ENCODE data around the gene CNNM2. TPM values are rescaled to one million over a fixed set of nuclear protein-coding genes. Genes with fewer than 3 reads are reported as not detected.
"Not testable (repeated sequence)": the region's sequence is repeated elsewhere in the genome, so short reads cannot be mapped to it uniquely, and the experiment has no call there.

Gene CNNM2
- total and polyA plus RNA-seq, 7 donors: 0.49 to 2.6 (median 1.3) TPM

DNA sequence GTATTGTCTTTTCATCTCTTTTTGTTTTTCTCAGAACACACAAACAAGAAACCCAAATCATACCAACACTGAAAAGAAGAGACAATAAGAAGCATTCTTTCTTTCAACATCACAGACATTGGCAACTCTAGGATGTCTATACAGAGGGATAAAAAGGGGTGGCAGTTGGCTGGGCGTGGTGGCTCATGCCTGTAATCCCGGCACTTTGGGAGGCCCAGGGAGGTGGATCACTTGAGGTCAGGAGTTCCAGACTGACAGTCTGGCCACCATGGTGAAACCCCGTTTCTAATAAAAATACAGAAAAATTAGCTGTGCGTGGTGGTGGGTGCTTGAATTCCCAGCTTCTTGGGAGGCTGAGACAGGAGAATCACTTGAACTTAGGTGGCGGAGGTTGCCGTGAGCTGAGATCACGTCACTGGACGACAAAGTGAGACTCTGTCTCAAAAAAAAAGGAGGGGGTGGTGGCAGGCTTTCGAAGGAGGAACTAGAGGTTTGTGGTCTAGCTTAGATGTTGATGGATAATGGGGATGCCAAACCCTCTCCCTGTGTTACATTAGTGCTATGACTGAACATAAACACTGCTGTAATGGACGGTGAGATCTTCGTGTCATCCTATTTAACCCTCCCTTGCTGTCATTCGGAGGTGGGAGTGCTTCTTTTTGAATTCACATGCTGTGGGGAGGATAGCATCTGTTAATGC is 9.4 kb downstream of the CNNM2 start:
- 92 to 93% (median 92%) methylated on average over 12 of the region's 12 CpGs for WGBS, 3 donors

DNA sequence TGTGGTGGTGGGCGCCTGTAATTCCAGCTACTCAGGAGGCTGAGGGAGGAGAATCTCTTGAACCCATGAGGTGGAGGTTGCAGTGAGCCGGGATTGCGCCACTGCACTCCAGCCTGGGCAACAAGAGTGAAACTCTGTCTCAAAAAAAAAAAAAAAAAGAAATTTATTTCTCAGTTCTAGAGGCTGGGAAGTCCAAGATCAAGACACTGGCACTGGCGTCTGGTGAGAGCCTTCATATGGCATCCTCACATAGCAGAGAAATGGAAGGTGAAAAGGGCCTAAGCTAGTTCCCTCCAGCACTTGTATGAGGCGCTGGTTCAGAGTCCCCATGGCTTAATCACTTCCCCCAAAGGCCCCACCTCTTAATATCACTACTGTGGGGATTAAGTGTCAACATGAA is 10.3 kb downstream of the CNNM2 start:
- DNase-seq; H3K27me3 ChIP-seq (ENCODE audit: insufficient read depth in 3 of 3, low read length in 2 of 3); intact Hi-C loops (cut with DNase I); ATAC-seq; H3K4me1 ChIP-seq; H3K4me3 ChIP-seq; H3K27ac ChIP-seq; H3K36me3 ChIP-seq (ENCODE audit: insufficient read depth in 1 of 2, low read depth in 1 of 2); H3K9me3 ChIP-seq: not testable (repeated sequence)
- WGBS, 3 donors: 96 to 98% (median 97%) methylated on average over 5 of the region's 5 CpGs

More for the DNA sequence above, 9.4 kb downstream of the CNNM2 start:
- Histone ChIP-seq H3K27me3 (ENCODE audit: insufficient read depth in 3 of 3, low read length in 2 of 3) (no peaks in the 10 kb centered on the region), H3K9me3 (no peaks in the 10 kb centered on the region), H3K4me3 (no peak overlapping the region), H3K4me1 (no peaks in the 10 kb centered on the region), H3K27ac (no peak overlapping the region), H3K36me3 (ENCODE audit: insufficient read depth in 1 of 2, low read depth in 1 of 2) (peaks cover 0 to 2% of the 10 kb centered on the region in 2 donors)
- no peak for ATAC-seq
- intact Hi-C loops (cut with DNase I): no loop called here
- no peak for DNase-seq
- TF ChIP-seq, protein P1, sequence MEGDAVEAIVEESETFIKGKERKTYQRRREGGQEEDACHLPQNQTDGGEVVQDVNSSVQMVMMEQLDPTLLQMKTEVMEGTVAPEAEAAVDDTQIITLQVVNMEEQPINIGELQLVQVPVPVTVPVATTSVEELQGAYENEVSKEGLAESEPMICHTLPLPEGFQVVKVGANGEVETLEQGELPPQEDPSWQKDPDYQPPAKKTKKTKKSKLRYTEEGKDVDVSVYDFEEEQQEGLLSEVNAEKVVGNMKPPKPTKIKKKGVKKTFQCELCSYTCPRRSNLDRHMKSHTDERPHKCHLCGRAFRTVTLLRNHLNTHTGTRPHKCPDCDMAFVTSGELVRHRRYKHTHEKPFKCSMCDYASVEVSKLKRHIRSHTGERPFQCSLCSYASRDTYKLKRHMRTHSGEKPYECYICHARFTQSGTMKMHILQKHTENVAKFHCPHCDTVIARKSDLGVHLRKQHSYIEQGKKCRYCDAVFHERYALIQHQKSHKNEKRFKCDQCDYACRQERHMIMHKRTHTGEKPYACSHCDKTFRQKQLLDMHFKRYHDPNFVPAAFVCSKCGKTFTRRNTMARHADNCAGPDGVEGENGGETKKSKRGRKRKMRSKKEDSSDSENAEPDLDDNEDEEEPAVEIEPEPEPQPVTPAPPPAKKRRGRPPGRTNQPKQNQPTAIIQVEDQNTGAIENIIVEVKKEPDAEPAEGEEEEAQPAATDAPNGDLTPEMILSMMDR (IDR thresholded peaks at IDR 0.05): no peak

DNA sequence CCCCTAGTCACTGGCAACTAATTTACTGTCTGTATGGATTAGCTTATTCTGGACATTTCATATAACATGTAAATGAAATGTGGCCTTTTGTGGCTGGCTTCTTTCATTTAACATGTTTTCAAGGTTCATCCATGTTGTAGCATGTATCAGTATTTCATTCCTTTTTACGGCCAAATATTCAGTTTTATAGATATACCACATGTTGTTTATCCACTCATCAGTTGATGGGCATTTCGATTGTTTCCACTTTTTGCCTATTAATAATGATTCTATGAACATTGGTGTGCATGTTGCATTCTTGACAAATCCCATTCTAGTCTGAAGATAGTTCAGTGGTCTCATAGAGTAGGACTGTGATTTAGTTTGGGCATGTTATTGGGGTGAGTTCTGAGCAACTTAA is 12.6 kb downstream of the CNNM2 start:
- no peaks in the 10 kb centered on the region for H3K9me3 ChIP-seq
- 88 to 91% (median 91%) methylated on average over 2 of the region's 2 CpGs for WGBS, 3 donors
- ATAC-seq: no peak
- H3K4me1 ChIP-seq: no peaks in the 10 kb centered on the region
- no peaks in the 10 kb centered on the region for H3K27me3 ChIP-seq (ENCODE audit: insufficient read depth in 3 of 3, low read length in 2 of 3)
- intact Hi-C loops (cut with DNase I): no loop called here
- H3K4me3 ChIP-seq: no peak overlapping the region
- no peak overlapping the region for H3K27ac ChIP-seq
- TF ChIP-seq, protein P1 (IDR thresholded peaks at IDR 0.05): no peak
- DNase-seq: no peak
- no peaks in the 10 kb centered on the region for H3K36me3 ChIP-seq (ENCODE audit: insufficient read depth in 1 of 2, low read depth in 1 of 2)

DNA sequence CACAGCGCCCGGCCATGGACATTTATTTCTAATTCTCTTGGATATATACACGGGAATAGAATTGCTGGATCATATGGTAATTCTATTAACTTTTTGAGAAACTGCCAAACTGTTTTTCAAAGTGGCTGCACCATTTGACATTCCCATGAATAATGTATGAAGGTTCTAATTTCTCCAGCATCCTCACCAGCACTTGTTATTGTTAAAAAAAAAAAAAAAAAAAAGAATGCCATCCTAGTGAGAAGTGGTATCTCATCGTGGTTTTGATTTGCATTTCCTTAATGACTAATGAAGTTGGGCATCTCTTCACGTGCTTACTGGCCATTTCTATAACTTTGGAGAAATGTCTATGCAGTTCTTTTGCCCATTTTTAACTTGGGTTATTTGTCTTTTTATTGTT is 13.5 kb downstream of the CNNM2 start:
- WGBS, 3 donors: 86 to 89% (median 86%) methylated on average over 5 of the region's 5 CpGs
- no peaks in the 10 kb centered on the region for H3K27me3 ChIP-seq (ENCODE audit: insufficient read depth in 3 of 3, low read length in 2 of 3)
- H3K27ac ChIP-seq: no peak overlapping the region
- ATAC-seq (no peak), DNase-seq (no peak)
- H3K4me1 ChIP-seq: no peaks in the 10 kb centered on the region
- TF ChIP-seq, protein P1 (IDR thresholded peaks at IDR 0.05): no peak
- H3K36me3 ChIP-seq (ENCODE audit: insufficient read depth in 1 of 2, low read depth in 1 of 2): no peaks in the 10 kb centered on the region
- no peak overlapping the region for H3K4me3 ChIP-seq
- intact Hi-C loops (cut with DNase I): no loop called here
- no peaks in the 10 kb centered on the region for H3K9me3 ChIP-seq

DNA sequence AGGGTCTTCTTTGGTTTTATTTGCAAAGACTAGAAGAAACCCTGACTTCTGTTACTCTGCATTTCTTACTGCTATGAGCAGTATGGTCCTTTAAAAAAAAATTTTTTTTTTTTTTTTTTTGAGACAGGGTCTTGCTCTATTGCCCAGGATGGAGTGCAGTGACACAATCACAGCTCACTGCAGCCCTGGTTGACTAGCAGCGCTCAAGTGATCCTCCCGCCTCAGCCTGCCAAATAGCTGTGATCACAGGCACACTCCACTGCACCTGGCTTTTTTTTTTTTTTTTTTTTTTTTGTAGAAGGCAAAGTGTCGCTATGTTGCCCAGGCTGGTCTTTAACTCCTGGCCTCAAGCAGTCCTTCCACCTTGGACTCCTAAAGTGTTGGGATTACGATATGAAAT is 17.4 kb downstream of the CNNM2 start:
- intact Hi-C loops (cut with DNase I): no loop called here
- TF ChIP-seq, protein P1 (IDR thresholded peaks at IDR 0.05): no peak
- WGBS, 3 donors: 87 to 96% (median 90%) methylated on average over 4 of the region's 4 CpGs
- H3K27ac ChIP-seq: no peak overlapping the region
- no peaks in the 10 kb centered on the region for H3K36me3 ChIP-seq (ENCODE audit: insufficient read depth in 1 of 2, low read depth in 1 of 2)
- DNase-seq: no peak
- no peak for ATAC-seq
- H3K4me1 ChIP-seq: no peaks in the 10 kb centered on the region
- no peaks in the 10 kb centered on the region for H3K27me3 ChIP-seq (ENCODE audit: insufficient read depth in 3 of 3, low read length in 2 of 3)
- H3K9me3 ChIP-seq: no peaks in the 10 kb centered on the region
- no peak overlapping the region for H3K4me3 ChIP-seq
